B cell (primary cell): ENCODE results near the gene VTI1A. TPM values are rescaled to one million over a fixed set of nuclear protein-coding genes. Genes with fewer than 3 reads are reported as not detected.

Experiments
- ATAC-seq: fragments of 200-7000 bp; cut with Tn5 transposase; one replicate; pipeline ENCODE4 v1.10.0; 2021; ENCODE audit warnings: low read depth, mild to moderate bottlenecking, moderate number of reproducible peaks, moderate library complexity
- CTCF ChIA-PET: fragments of 350-600 bp; sonication (Branson Sonifier 250); formaldehyde crosslinking; loops from one replicate; lab custom pipeline; 2021; ENCODE audit warnings: antibody characterized with exemption, inconsistent platforms; lab: Charles Lee
- POLR2A ChIA-PET: fragments of 350-600 bp; sonication (Branson Sonifier 250); formaldehyde crosslinking; loops from one replicate; lab custom pipeline; 2021; ENCODE audit warnings: antibody characterized with exemption; lab: Charles Lee
- DNase-seq: peaks from one replicate; pipeline ENCODE4 v3.0.0; 2013
- H2AFZ ChIP-seq: 2 replicates; pipeline ENCODE4 v1.6.1; 2012; ENCODE audit warnings: mild to moderate bottlenecking, low read depth, low read length; ENCODE audit not compliant: insufficient read depth, poor library complexity, severe bottlenecking
- H3K27ac ChIP-seq, 2 donors: 1 replicate in 1 of 2; 2 replicates in 1 of 2; pipeline ENCODE4 v1.5.1; 2012 to 2013; ENCODE audit warnings: low read length in 2 of 2, mild to moderate bottlenecking in 2 of 2, moderate library complexity in 1 of 2
- H3K27me3 ChIP-seq, 4 experiments: fragments of 200-600 bp in 1 of 4; sonication (generic) in 1 of 4; replicated peaks in 1 of 4; 1 replicate in 2 of 4; 2 replicates in 2 of 4; pipeline versions ENCODE4 v1.6.1 to v1.7.0; 2013 to 2016; ENCODE audit warnings: low read length in 3 of 4, mild to moderate bottlenecking in 2 of 4, mixed read lengths in 1 of 4, moderate library complexity in 1 of 4; ENCODE audit not compliant: insufficient read depth in 4 of 4, control insufficient read depth in 3 of 4; ENCODE audit errors: control extremely low read depth in 1 of 4
- H3K36me3 ChIP-seq, 2 experiments: replicated peaks in 1 of 2; 1 replicate in 1 of 2; 2 replicates in 1 of 2; pipeline versions ENCODE4 v1.6.1 to v1.7.1; 2013; ENCODE audit warnings: low read length in 1 of 2; ENCODE audit not compliant: insufficient read depth in 2 of 2, control insufficient read depth in 1 of 2; ENCODE audit errors: control extremely low read depth in 1 of 2, extremely low read depth in 1 of 2
- H3K4me1 ChIP-seq, 2 donors: fragments of 200-600 bp in 1 of 2; sonication (generic) in 1 of 2; 1 replicate in 1 of 2; 2 replicates in 1 of 2; pipeline versions ENCODE4 v1.5.1 to v1.6.1; 2013 to 2017; ENCODE audit warnings: low read length in 2 of 2; ENCODE audit not compliant: control insufficient read depth in 2 of 2, insufficient read depth in 2 of 2
- H3K4me2 ChIP-seq: replicated peaks from 2 replicates; pipeline ENCODE3; 2012; ENCODE audit warnings: mild to moderate bottlenecking, low read depth, low read length; ENCODE audit not compliant: poor library complexity, severe bottlenecking
- H3K4me3 ChIP-seq, 5 experiments: fragments of 200-600 bp in 1 of 5; sonication (generic) in 1 of 5; 1 replicate in 3 of 5; 2 replicates in 2 of 5; pipeline versions ENCODE4 v1.5.1 to v1.7.0; 2011 to 2016; ENCODE audit warnings: low read length in 4 of 5, mild to moderate bottlenecking in 4 of 5, low read depth in 2 of 5, control low read depth in 1 of 5, moderate library complexity in 1 of 5; ENCODE audit not compliant: insufficient read depth in 1 of 5; ENCODE audit errors: control extremely low read depth in 1 of 5, extremely low read depth in 1 of 5
- H3K79me2 ChIP-seq: fragments of 200-600 bp; sonication (generic); one replicate; pipeline ENCODE4 v1.6.0; 2016; ENCODE audit warnings: low read length; ENCODE audit not compliant: control insufficient read depth, insufficient read depth
- H3K9ac ChIP-seq: fragments of 200-600 bp; sonication (generic); 2 replicates; pipeline ENCODE4 v1.6.1; 2017; ENCODE audit warnings: mild to moderate bottlenecking, low read length, moderate library complexity
- H3K9me3 ChIP-seq, 3 donors: one replicate each; pipeline versions ENCODE4 v1.6.1 to v1.7.1; 2013; ENCODE audit warnings: low read length in 2 of 3; ENCODE audit not compliant: control insufficient read depth in 2 of 3, insufficient read depth in 1 of 3; ENCODE audit errors: control extremely low read depth in 1 of 3
- H4K20me1 ChIP-seq: 2 replicates; pipeline ENCODE4 v1.6.0; 2012; ENCODE audit warnings: mild to moderate bottlenecking, low read length; ENCODE audit not compliant: insufficient read depth, control insufficient read depth, poor library complexity, severe bottlenecking
- H3K27ac Mint-ChIP-seq: one replicate; pipeline ENCODE4 v1.8.0; 2021; ENCODE audit warnings: mixed read lengths
- H3K27me3 Mint-ChIP-seq: one replicate; pipeline ENCODE4 v1.8.0; 2021; ENCODE audit warnings: mixed read lengths
- H3K4me1 Mint-ChIP-seq: one replicate; pipeline ENCODE4 v1.8.0; 2021; ENCODE audit warnings: mixed read lengths
- H3K4me3 Mint-ChIP-seq: one replicate; pipeline ENCODE4 v1.8.0; 2021; ENCODE audit warnings: mixed read lengths
- H3K9me3 Mint-ChIP-seq: one replicate; pipeline ENCODE4 v1.8.0; 2022; ENCODE audit warnings: mixed read lengths; ENCODE audit not compliant: insufficient read depth
- CTCF ChIP-seq: fragments of 200-600 bp; IDR thresholded peaks from one replicate; pipeline ENCODE4 v1.8.0; 2022; ENCODE audit warnings: antibody characterized with exemption, mild to moderate bottlenecking
- EZH2 ChIP-seq: IDR thresholded peaks from 2 replicates; pipeline ENCODE4 v1.6.1; 2012; ENCODE audit warnings: borderline replicate concordance, low read depth, mild to moderate bottlenecking, moderate library complexity, low read length; ENCODE audit not compliant: insufficient read depth, poor library complexity, severe bottlenecking
- WGBS: methylation state at CpG from one replicate; pipeline ENCODE4 v1.1.5; 2013; ENCODE audit warnings: missing lambda C conversion rate; ENCODE audit not compliant: insufficient coverage; 5-methylcytosine and 5-hydroxymethylcytosine counted together
- intact Hi-C: fragments of 100-400 bp; cut with micrococcal nuclease; formaldehyde crosslinking; loops from one replicate; pipeline ENCODE4 v1.10.0; 2022
- polyA plus RNA-seq: library from polyadenylated mRNA; depleted of rRNA; stranded (reverse); fragments of >200 nt; gene quantifications from 2 replicates; pipeline ENCODE4 v1.2.3, GENCODE V29; 2012
- total RNA-seq, 2 donors: library from RNA; stranded (reverse); fragments of 120-200 nt in 1 of 2; gene quantifications; 1 replicate in 1 of 2; 2 replicates in 1 of 2; pipeline versions ENCODE4 v1.2.3 to v1.2.4, GENCODE V29; 2013 to 2022

Gene VTI1A
- total and polyA plus RNA-seq, 2 donors (not counting 1 experiment from before 2014, with no cell fraction given), result 20.0 to 84.1 TPM

- TF ChIP-seq CTCF (no peak), EZH2 (no peak)
- H3K36me3 ChIP-seq, result peaks cover 1 to 12% of the 10 kb centered on the region in 2 experiments
- ChIA-PET POLR2A (no interaction called here), CTCF (no interaction called here)
- H3K27ac ChIP-seq, result no peak overlapping the region
- H3K9me3 ChIP-seq, result no peaks in the 10 kb centered on the region
- no peaks in the 10 kb centered on the region for H3K79me2 ChIP-seq
- H3K9ac ChIP-seq, result no peak overlapping the region
- no peaks in the 10 kb centered on the region for H3K27me3 Mint-ChIP-seq
- no peaks in the 10 kb centered on the region for H3K4me1 Mint-ChIP-seq
- H3K4me3 ChIP-seq, result no peak overlapping the region
- H3K4me1 ChIP-seq, result no peaks in the 10 kb centered on the region
- no peaks in the 10 kb centered on the region for H4K20me1 ChIP-seq
- H3K27me3 ChIP-seq, result no peaks in the 10 kb centered on the region
- H3K27ac Mint-ChIP-seq, result no peak overlapping the region
- no peak for DNase-seq
- ATAC-seq, result no peak
- no peak overlapping the region for H3K4me3 Mint-ChIP-seq
- H3K4me2 ChIP-seq, result no peak overlapping the region
- no peaks in the 10 kb centered on the region for H3K9me3 Mint-ChIP-seq
- intact Hi-C loops, result no loop called here
- H2AFZ ChIP-seq, result no peak overlapping the region
Observed at GRCh38 chr10:112587729-112588128, 140.7 kb downstream of the VTI1A start.

GRCh38 chr10:112588225-112588990 lies 141.4 kb downstream of the VTI1A start:
- Histone ChIP-seq H4K20me1 (no peaks in the 10 kb centered on the region), H3K9ac (no peak overlapping the region), H3K4me1 (no peaks in the 10 kb centered on the region), H3K4me3 (no peak overlapping the region), H3K79me2 (no peaks in the 10 kb centered on the region), H3K4me2 (no peak overlapping the region), H3K36me3 (peaks cover 1 to 12% of the 10 kb centered on the region in 2 experiments), H3K27ac (no peak overlapping the region), H2AFZ (no peak overlapping the region), H3K9me3 (no peaks in the 10 kb centered on the region), H3K27me3 (no peaks in the 10 kb centered on the region)
- intact Hi-C loops, result no loop called here
- no peak overlapping the region for H3K4me3 Mint-ChIP-seq
- no peaks in the 10 kb centered on the region for H3K4me1 Mint-ChIP-seq
- H3K9me3 Mint-ChIP-seq, result no peaks in the 10 kb centered on the region
- ChIA-PET POLR2A (no interaction called here), CTCF (no interaction called here)
- no peak for ATAC-seq
- TF ChIP-seq CTCF, result no peak
- no peak for TF ChIP-seq EZH2
- DNase-seq, result no peak
- H3K27ac Mint-ChIP-seq, result no peak overlapping the region
- no peaks in the 10 kb centered on the region for H3K27me3 Mint-ChIP-seq
- 92% methylated on average over 2 of the region's 5 CpGs for WGBS
